ENCODE results near the gene CYTIP.

The CYTIP gene

GRCh38 chr2:157473581-157473980 is 29.7 kb upstream of the CYTIP start:
- Histone ChIP-seq H3K27me3 (ENCODE audit: low read length) (no peaks in the 10 kb centered on the region), H3K9ac (ENCODE audit: low read length) (no peak overlapping the region), H3K36me3 (ENCODE audit: low read length) (no peaks in the 10 kb centered on the region), H3K9me2 (replicated peaks; ENCODE audit: insufficient read depth, low read length) (no peaks in the 10 kb centered on the region), H3K9me3 (ENCODE audit: insufficient read depth, low read length) (no peaks in the 10 kb centered on the region), H3K27ac (ENCODE audit: low read depth, low read length) (no peak overlapping the region), H3K79me2 (ENCODE audit: insufficient read depth, low read length) (no peaks in the 10 kb centered on the region), H4K20me1 (ENCODE audit: low read depth, low read length) (no peaks in the 10 kb centered on the region), H3K4me2 (ENCODE audit: low read depth, low read length, poor library complexity, severe bottlenecking) (no peak overlapping the region), H2AFZ (ENCODE audit: low read depth, low read length, severe bottlenecking) (no peak overlapping the region), H3F3A (ENCODE audit: insufficient read depth) (no peaks in the 10 kb centered on the region), H3K4me3 (ENCODE audit: insufficient read depth, low read length, poor library complexity, severe bottlenecking) (no peak overlapping the region)
- TF ChIP-seq EZH2phosphoT487 (conservative IDR thresholded peaks at IDR 0.05; ENCODE audit: low read length) (no peak), CTCF (IDR thresholded peaks at IDR 0.05; ENCODE audit: insufficient read depth, low read length, poor library complexity, severe bottlenecking) (no peak)

GRCh38 chr2:157471078-157471477 is 27.2 kb upstream of the CYTIP start:
- TF ChIP-seq CTCF (IDR thresholded peaks at IDR 0.05; ENCODE audit: insufficient read depth, low read length, poor library complexity, severe bottlenecking) (no peak), EZH2phosphoT487 (conservative IDR thresholded peaks at IDR 0.05; ENCODE audit: low read length) (no peak)
- H3F3A ChIP-seq (ENCODE audit: insufficient read depth): no peaks in the 10 kb centered on the region
- H3K79me2 ChIP-seq (ENCODE audit: insufficient read depth, low read length): no peaks in the 10 kb centered on the region
- no peaks in the 10 kb centered on the region for H3K9me2 ChIP-seq (replicated peaks; ENCODE audit: insufficient read depth, low read length)
- no peaks in the 10 kb centered on the region for H3K9me3 ChIP-seq (ENCODE audit: insufficient read depth, low read length)
- no peak overlapping the region for H2AFZ ChIP-seq (ENCODE audit: low read depth, low read length, severe bottlenecking)
- H3K4me2 ChIP-seq (ENCODE audit: low read depth, low read length, poor library complexity, severe bottlenecking): no peak overlapping the region
- H4K20me1 ChIP-seq (ENCODE audit: low read depth, low read length): no peaks in the 10 kb centered on the region
- no peaks in the 10 kb centered on the region for H3K27me3 ChIP-seq (ENCODE audit: low read length)
- no peak overlapping the region for H3K9ac ChIP-seq (ENCODE audit: low read length)
- no peak overlapping the region for H3K27ac ChIP-seq (ENCODE audit: low read depth, low read length)
- no peaks in the 10 kb centered on the region for H3K36me3 ChIP-seq (ENCODE audit: low read length)
- no peak overlapping the region for H3K4me3 ChIP-seq (ENCODE audit: insufficient read depth, low read length, poor library complexity, severe bottlenecking)

- H3K36me3 ChIP-seq (ENCODE audit: low read length): no peaks in the 10 kb centered on the region
- no peak overlapping the region for H3K9ac ChIP-seq (ENCODE audit: low read length)
- H2AFZ ChIP-seq (ENCODE audit: low read depth, low read length, severe bottlenecking): no peak overlapping the region
- no peaks in the 10 kb centered on the region for H3K79me2 ChIP-seq (ENCODE audit: insufficient read depth, low read length)
- H3K4me2 ChIP-seq (ENCODE audit: low read depth, low read length, poor library complexity, severe bottlenecking): no peak overlapping the region
- no peaks in the 10 kb centered on the region for H3K9me2 ChIP-seq (replicated peaks; ENCODE audit: insufficient read depth, low read length)
- no peaks in the 10 kb centered on the region for H4K20me1 ChIP-seq (ENCODE audit: low read depth, low read length)
- no peaks in the 10 kb centered on the region for H3F3A ChIP-seq (ENCODE audit: insufficient read depth)
- TF ChIP-seq CTCF (IDR thresholded peaks at IDR 0.05; ENCODE audit: insufficient read depth, low read length, poor library complexity, severe bottlenecking) (no peak), EZH2phosphoT487 (conservative IDR thresholded peaks at IDR 0.05; ENCODE audit: low read length) (no peak)
- H3K27ac ChIP-seq (ENCODE audit: low read depth, low read length): no peak overlapping the region
- no peak overlapping the region for H3K4me3 ChIP-seq (ENCODE audit: insufficient read depth, low read length, poor library complexity, severe bottlenecking)
- H3K27me3 ChIP-seq (ENCODE audit: low read length): no peaks in the 10 kb centered on the region
- no peaks in the 10 kb centered on the region for H3K9me3 ChIP-seq (ENCODE audit: insufficient read depth, low read length)
Observed at GRCh38 chr2:157470321-157470720, 26.4 kb upstream of the CYTIP start.
